ENCODE results near the gene HS6ST1.

The HS6ST1 gene

DNA sequence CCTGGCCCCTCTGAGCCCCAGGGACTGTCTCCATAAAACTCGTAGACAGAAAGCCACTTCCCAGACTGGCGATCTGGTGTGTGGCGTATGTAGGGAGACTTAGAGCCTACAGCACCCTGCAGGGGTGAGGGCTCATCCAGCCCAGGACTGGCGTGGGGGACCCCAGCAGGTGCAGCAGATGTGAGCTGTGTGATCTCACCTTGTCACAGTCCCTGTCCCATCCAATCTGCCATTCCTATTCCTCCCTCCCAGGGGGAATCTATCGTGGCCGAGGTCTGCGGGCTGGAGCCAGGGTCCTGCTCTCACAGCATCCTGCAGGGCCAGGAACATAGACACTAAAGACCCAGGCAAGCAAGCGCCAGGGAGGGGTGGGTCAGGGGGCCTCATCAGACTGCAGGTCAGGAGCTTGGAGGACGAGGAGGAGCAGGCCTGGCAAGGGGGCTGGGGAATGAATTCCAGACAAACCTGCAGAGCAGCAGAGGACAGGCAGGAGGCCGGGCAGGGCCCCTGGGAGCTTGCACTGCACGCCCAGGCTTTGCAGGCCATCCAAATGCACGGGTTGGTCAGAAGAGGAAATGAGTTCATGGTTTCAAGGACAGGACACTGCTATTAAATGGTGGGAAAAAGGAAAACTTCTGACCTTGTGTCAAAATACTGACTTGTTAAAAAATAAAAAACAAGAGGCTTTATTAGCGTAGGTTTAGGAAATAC lies 32.5 kb downstream of the HS6ST1 start:
- Histone ChIP-seq H3K27me3 (ENCODE audit: control insufficient read depth, insufficient read depth, low read length) (no peaks in the 10 kb centered on the region), H3K4me1 (peaks cover 35% of the 10 kb centered on the region), H3K79me2 (peaks cover 30% of the 10 kb centered on the region), H3K4me3 (ENCODE audit: low read depth, low read length) (no peak overlapping the region), H3K9me3 (ENCODE audit: control insufficient read depth, low read length) (no peaks in the 10 kb centered on the region), H3K9ac (no peak overlapping the region), H3K4me2 (ENCODE audit: low read length) (no peak overlapping the region), H2AFZ (no peak overlapping the region), H3K36me3 (ENCODE audit: control insufficient read depth, insufficient read depth, low read length) (no peaks in the 10 kb centered on the region), H3K27ac (no peak overlapping the region)
- TF ChIP-seq, protein P1, sequence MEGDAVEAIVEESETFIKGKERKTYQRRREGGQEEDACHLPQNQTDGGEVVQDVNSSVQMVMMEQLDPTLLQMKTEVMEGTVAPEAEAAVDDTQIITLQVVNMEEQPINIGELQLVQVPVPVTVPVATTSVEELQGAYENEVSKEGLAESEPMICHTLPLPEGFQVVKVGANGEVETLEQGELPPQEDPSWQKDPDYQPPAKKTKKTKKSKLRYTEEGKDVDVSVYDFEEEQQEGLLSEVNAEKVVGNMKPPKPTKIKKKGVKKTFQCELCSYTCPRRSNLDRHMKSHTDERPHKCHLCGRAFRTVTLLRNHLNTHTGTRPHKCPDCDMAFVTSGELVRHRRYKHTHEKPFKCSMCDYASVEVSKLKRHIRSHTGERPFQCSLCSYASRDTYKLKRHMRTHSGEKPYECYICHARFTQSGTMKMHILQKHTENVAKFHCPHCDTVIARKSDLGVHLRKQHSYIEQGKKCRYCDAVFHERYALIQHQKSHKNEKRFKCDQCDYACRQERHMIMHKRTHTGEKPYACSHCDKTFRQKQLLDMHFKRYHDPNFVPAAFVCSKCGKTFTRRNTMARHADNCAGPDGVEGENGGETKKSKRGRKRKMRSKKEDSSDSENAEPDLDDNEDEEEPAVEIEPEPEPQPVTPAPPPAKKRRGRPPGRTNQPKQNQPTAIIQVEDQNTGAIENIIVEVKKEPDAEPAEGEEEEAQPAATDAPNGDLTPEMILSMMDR (IDR thresholded peaks at IDR 0.05): no peak

DNA sequence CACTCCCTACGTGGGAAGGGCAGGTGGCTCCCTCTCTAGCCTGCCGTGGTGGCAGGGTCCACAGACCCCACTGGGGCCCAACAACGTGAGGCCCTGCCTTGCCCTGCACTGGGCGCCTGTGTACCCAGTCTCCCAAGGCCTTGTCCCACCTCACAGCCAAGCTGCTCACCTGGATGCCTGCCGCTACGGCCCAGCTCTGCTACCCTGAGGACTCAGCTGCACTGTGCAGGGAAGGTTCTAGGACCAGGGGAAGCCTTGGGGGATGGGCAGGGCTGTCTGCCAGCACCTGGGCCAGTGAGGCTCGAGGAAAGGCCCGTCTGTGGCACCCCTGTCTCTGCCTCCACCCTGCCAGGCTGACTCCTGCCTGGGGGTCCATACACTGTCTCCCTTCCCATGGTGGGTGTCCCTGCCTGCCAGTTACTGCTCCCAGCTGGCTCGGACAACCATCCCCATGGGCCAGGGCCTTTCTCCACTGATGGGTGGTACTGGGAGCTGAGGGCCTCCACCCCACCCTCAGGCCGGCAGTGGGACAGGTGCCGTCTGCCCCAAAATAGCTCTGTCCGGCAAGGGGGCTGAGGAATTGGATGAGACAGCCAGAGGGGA lies 33.2 kb downstream of the HS6ST1 start:
- Histone ChIP-seq H2AFZ (no peak overlapping the region), H3K9me3 (ENCODE audit: control insufficient read depth, low read length) (no peaks in the 10 kb centered on the region), H3K4me1 (peaks cover 42% of the 10 kb centered on the region), H3K9ac (no peak overlapping the region), H3K4me2 (ENCODE audit: low read length) (no peak overlapping the region), H3K36me3 (ENCODE audit: control insufficient read depth, insufficient read depth, low read length) (no peaks in the 10 kb centered on the region), H3K4me3 (ENCODE audit: low read depth, low read length) (no peak overlapping the region), H3K79me2 (peaks cover 30% of the 10 kb centered on the region), H3K27me3 (ENCODE audit: control insufficient read depth, insufficient read depth, low read length) (no peaks in the 10 kb centered on the region), H3K27ac (no peak overlapping the region)
- TF ChIP-seq, protein P1 (IDR thresholded peaks at IDR 0.05): no peak

DNA sequence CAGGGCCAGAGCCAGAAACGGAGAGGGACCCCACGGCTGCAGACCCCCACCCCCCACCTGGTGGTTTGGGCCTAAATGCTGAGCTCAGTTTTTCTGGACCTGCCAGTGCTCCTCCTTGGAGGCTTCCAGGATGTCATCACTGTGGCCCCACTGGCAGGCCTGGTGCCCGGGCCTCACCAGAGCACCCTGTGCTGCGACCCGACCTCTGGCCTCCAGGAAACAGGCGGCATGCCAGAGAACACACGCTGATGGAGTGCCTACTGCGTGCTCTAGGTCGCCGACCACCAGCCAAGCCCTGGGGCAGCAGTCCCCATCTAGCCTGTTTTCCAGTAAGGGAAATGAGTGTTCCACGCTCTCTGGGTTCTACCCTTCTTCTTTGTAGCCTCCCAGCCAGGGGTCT lies 33.8 kb downstream of the HS6ST1 start:
- Histone ChIP-seq H3K9me3 (ENCODE audit: control insufficient read depth, low read length) (no peaks in the 10 kb centered on the region), H3K4me2 (ENCODE audit: low read length) (no peak overlapping the region), H3K79me2 (peaks cover 30% of the 10 kb centered on the region), H3K4me3 (ENCODE audit: low read depth, low read length) (no peak overlapping the region), H3K27me3 (ENCODE audit: control insufficient read depth, insufficient read depth, low read length) (no peaks in the 10 kb centered on the region), H3K27ac (no peak overlapping the region), H3K4me1 (peaks cover 47% of the 10 kb centered on the region), H3K36me3 (ENCODE audit: control insufficient read depth, insufficient read depth, low read length) (no peaks in the 10 kb centered on the region), H2AFZ (no peak overlapping the region), H3K9ac (no peak overlapping the region)
- TF ChIP-seq, protein P1 (IDR thresholded peaks at IDR 0.05): no peak

DNA sequence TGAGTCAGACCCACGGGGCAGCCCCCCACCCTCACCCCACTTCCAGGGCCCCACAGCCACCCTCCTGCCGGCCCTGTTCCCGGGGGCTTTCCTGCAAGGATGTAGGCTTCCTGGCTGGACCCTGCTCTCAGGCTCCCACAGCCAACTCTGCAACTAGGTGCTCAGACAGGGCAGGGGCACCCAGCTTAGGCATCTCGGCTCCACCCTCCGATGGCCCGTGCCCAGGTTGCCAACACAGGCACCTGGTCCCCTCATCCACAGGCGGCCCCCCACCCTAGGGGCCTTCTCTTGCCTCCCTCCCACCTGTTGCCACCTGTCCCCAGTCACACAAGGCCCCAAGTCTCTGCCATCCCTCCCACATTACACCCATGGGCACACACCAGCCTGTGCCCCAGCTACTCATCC lies 34.6 kb downstream of the HS6ST1 start:
- Histone ChIP-seq H3K4me2 (ENCODE audit: low read length) (no peak overlapping the region), H3K9me3 (ENCODE audit: control insufficient read depth, low read length) (no peaks in the 10 kb centered on the region), H3K4me3 (ENCODE audit: low read depth, low read length) (no peak overlapping the region), H3K36me3 (ENCODE audit: control insufficient read depth, insufficient read depth, low read length) (no peaks in the 10 kb centered on the region), H3K4me1 (peaks cover 45% of the 10 kb centered on the region), H3K9ac (no peak overlapping the region), H3K27ac (peak overlapping the region; percentile 89), H3K27me3 (ENCODE audit: control insufficient read depth, insufficient read depth, low read length) (no peaks in the 10 kb centered on the region), H2AFZ (no peak overlapping the region), H3K79me2 (peaks cover 30% of the 10 kb centered on the region)
- TF ChIP-seq, protein P1 (IDR thresholded peaks at IDR 0.05): no peak
